Mesenteric fat pad (tissue), 1 donor: Measurements from ENCODE around the gene HSBP1. TPM values are rescaled to one million over a fixed set of nuclear protein-coding genes. Genes with fewer than 3 reads are reported as not detected.

Experiments
- total RNA-seq: library from RNA; stranded (reverse); fragmentation: NEBNext Ultra II Directional; extraction: Animal tissue kit (Norgen Biotek cat#: 25700); gene quantifications from one replicate; pipeline ENCODE4 v1.2.1, GENCODE V29; 2021
- donor health status: DM: yes; HTN: yes; CAD: no.

Gene HSBP1
- total RNA-seq, 1 donor from 2014 or later = 89.4 TPM

Other genes starting within 250 kb of the HSBP1 start
- 10.4 TPM for gene MLYCD, start 91.1 kb downstream of the HSBP1 start, total RNA-seq
- gene OSGIN1, start 145.3 kb downstream of the HSBP1 start, total RNA-seq = 30.9 TPM
- 1.5 TPM for gene NECAB2, start 160.3 kb downstream of the HSBP1 start, total RNA-seq
- not detected for gene SLC38A8, start 234.8 kb downstream of the HSBP1 start, total RNA-seq